Effector CD4-positive, alpha-beta T cell (primary cell): ENCODE data around the gene BRI3.

ENCODE experiments used
- DNase-seq: peaks from one replicate; pipeline ENCODE4 v3.0.0-alpha.2; 2020

Gene BRI3

DNA sequence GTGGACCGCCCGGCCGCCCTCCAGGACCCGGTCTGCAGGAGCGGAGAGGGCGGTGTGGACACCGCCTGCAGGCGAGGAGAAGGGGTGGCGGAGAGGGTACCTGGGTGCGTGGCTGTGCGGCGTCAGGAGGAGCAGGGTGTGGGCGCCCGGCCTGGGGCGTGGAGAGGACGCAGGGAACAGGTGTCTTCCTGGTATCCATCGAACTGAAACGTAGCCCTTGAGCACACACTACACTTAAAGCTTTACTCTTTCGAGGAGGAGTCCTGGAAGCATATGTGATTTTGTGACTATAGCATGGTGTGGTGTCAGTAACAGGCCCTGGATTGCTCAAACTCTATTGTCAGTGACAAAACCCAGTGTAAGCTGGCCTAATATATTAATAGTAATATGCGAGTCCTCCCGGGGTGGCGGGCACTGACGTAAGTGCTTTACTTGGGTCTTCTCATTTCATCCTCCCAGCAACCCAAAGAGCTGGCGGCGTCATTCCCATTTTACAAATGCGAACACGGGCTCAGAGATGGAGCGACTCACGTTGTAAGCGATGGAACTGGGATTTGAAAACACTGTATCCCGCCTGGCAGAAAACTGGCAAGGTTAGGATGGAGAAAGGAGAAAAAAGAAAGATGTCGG is 28.9 kb upstream of the BRI3 start:
- DNase-seq = no peak

DNA sequence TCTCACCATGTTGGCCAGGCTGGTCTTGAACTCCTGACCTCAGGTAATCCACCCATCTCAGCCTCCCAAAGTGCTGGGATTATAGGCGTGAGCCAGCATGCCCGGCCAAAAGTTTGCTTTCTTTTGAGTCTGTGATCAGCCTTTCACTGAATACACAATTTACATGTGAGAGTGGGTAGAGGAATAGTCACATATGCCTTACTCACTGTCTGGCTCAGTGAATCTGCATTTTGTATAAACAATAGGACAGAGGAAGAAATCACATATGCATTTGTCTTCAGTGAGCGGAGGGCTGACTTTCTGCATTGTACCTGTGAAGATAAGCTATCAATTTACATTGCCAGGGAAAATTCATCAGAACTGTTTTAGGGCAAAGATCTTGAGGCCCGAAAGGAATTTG is 27.0 kb upstream of the BRI3 start:
- DNase-seq = no peak

DNA sequence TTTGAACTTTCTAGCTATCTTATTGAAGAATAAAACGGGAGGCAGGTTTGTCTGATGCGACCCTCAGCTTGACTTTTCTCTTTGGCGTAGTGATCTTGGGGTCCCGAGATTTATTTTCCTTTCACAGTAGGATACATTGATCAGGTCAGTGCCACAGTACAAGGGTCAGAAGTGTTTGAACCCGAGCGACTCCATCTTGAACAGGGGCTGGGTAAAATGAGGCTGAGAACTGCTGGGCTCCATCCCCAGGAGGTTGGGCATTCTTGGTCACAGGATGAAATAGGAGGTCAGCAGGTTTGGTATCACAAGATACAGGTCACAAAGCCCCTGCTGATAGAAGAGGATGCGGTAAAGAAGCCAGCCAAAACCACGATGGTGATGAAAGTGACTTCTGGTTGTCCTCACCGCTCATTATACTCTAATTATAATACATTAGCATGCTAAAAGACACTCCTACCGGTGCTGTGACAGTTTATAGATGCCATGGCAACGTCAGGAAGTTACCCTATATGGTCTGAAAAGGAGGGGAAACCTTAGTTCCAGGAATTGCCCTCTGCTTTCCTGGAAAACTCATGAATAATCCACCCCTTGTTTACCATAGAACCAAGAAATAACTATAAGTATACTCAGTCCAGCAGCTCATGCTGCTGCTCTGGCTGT is 26.4 kb upstream of the BRI3 start:
- DNase-seq = no peak

DNA sequence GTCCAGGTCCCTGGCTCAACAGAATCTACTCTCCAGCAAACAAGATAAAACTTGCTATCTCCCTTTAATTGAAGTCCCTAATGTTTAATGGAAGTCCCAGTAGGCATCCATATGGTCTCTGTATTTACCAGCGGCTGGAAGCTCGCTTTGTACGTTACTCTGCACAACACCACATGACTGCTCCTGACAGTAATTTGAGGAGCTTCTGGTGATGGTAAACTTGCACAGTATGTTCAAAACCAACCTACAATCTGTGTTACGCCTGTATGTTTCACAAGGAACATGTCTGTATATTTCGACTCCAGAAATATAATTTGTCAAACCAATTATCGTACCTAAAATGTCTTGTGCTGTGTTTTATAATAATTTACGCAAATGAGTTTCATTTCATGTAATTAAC is 25.1 kb upstream of the BRI3 start:
- no peak for DNase-seq

DNA sequence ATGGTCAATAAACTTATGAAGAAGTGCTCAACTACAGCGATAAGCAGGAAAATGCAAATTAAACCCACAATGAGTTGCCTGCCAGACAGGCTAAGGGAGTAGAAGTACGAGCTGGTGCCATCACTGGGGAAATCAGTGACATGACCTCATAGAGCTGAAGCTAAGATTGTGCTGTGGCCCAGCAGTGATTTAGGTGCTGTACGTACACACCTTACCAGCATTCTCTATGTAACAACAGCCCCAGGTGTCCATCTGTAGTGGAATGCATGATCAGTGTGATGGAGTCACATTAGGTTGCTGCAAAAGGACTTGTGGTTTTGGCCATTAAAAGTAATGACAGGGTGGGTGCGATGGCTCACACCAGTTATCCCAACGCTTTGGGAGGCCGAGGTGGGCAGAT is 23.8 kb upstream of the BRI3 start:
- DNase-seq = no peak

- DNase-seq = no peak
Observed at GRCh38 chr7:98265841-98266271, 15.6 kb upstream of the BRI3 start.

DNA sequence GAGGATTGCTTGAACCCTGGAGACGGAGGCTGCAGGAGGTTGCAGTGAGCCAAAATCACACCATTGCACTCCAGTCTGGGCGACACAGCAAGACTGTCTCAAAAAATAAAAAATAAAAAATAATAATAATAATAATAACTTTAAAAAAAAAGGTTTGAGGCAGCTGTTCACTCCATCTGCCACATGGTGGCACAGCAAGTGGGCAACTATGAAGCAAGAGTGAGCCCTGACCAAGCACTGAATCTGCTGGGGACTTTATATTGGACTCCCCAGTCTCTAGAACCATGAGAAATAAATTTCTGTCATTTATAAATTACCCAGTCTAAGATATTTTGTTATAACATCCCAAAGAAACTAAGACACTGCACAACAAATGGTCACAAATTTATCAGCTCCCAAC is 14.6 kb upstream of the BRI3 start:
- no peak for DNase-seq

DNA sequence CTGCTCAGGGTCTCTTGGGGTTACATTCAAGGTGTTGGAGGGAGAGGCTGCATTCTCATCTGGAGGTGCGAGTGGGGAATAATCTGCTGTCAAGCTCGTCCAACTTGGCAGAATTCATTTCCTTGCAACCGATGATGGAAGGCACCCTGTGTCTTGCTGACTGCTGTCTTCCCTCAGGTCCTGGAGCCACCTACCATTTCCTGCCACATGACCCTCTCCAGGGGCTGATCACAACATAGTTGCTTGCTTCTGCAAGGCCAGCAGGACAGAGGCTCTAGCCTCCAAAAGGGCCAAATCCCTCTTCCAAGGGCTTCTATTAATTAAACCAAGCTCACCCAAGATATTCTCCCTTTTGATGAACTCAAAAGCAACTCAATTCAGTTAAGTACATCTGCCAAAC is 14.2 kb upstream of the BRI3 start:
- no peak for DNase-seq

DNA sequence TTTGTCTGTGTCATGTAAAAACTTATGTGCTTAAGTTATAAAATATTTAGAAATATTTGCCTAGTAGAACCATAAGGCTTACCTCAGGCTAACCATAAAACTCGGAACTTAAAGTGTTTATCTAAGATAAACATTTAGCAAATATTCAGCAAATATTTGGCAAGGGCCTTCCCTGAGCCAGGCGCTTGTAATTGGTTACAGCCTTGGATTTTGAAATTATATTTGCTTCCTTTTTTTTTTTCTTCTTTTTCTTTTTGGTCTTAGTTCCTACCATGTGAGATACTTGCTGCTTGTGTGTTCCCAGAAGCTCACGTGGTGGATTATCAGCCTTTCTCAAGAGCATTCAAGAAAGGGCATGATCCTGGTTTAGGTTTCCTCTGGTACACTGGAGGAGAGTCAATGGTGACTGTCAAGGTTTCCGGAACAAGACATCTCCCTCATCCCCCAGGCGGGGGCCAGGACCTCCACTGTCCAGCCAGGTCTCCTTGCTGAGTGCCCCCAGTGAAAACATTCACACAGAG is 5.2 kb upstream of the BRI3 start:
- no peak for DNase-seq

DNA sequence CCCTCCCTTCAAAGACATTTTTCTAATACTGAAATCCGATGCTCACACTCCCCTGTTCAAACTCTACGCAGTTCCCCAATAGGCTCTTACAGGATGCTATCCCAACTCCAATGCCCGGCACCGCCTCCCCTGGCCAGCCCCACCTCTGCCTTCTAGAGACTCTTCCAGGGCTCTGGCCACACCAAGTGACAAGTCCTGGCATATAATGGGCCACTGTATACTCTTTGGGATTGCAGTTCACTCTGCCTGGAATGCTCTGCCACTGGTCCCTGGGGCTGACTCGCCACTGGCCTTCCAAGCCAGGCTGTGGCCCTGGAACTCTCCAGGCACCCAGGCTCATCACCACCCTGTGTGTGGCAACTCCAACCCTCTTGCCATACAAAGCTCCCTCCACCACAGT is 3.1 kb upstream of the BRI3 start:
- no peak for DNase-seq

GRCh38 chr7:98278936-98279335 is 2.5 kb upstream of the BRI3 start:
- DNase-seq = no peak

GRCh38 chr7:98280296-98280695 is 1.2 kb upstream of the BRI3 start:
- no peak for DNase-seq

- DNase-seq = no peak
Observed at GRCh38 chr7:98281757-98282606, 496 bp downstream of the BRI3 start.

- no peak for DNase-seq
Observed at GRCh38 chr7:98282703-98283102, 1.2 kb downstream of the BRI3 start.

- no peak for DNase-seq
Observed at GRCh38 chr7:98283127-98283886, 1.8 kb downstream of the BRI3 start.

GRCh38 chr7:98283887-98284222 is 2.4 kb downstream of the BRI3 start:
- no peak for DNase-seq

GRCh38 chr7:98284335-98285036 is 3.0 kb downstream of the BRI3 start:
- no peak for DNase-seq

- no peak for DNase-seq
Observed at GRCh38 chr7:98285157-98286092, 3.9 kb downstream of the BRI3 start.

GRCh38 chr7:98286093-98286539 is 4.6 kb downstream of the BRI3 start:
- no peak for DNase-seq

GRCh38 chr7:98286701-98287485 is 5.4 kb downstream of the BRI3 start:
- no peak for DNase-seq
